ENCODE measurements around the gene PRND. TPM values are rescaled to one million over a fixed set of nuclear protein-coding genes. Genes with fewer than 3 reads are reported as not detected.
A peak's percentile ranks its signal among the peaks of the same experiment; 100 is the strongest.

PRND gene
- total and polyA plus RNA-seq, 8 donors = 15.4 to 25.7 (median 19.5) TPM; not detected in 2

DNA sequence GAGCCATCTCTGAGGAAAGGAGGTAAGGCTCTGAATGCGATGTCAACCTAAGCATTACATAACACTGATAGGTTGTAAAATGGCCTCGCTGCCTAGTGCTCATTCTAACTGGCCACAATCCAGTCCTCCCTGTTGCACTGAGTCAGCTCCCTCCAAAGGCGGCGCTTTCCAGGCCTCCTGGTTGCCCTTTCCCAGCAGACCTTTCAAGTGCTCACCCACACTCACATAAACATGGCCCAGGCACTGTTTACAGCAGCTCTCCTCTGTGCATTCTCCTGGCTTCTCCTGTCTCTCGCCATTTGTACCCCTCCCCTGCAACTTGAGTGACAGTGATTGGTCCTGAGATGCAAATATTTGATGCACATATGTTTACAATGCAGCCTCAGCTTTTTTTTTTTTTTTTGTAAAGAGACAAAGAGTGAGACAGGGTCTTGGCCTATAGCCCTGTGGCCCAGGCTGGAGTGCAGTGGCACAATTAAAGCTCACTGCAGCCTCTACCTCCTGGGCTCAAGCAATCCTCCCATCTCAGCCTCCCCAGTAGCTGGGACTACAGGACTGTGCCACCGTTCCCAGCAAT is 36.8 kb upstream of the PRND start:
- Histone ChIP-seq H3K9me3 (no peaks in the 10 kb centered on the region), H3K4me1 (peaks cover 9 to 32% of the 10 kb centered on the region in 2 donors), H3K27me3 (no peaks in the 10 kb centered on the region), H3K27ac (no peak overlapping the region), H3K36me3 (no peaks in the 10 kb centered on the region), H3K4me3 (no peak overlapping the region)
- DNase-seq = no peak
- intact Hi-C loops (cut with DNase I) = no loop called here
- no peak for ATAC-seq
- TF ChIP-seq, protein P1, sequence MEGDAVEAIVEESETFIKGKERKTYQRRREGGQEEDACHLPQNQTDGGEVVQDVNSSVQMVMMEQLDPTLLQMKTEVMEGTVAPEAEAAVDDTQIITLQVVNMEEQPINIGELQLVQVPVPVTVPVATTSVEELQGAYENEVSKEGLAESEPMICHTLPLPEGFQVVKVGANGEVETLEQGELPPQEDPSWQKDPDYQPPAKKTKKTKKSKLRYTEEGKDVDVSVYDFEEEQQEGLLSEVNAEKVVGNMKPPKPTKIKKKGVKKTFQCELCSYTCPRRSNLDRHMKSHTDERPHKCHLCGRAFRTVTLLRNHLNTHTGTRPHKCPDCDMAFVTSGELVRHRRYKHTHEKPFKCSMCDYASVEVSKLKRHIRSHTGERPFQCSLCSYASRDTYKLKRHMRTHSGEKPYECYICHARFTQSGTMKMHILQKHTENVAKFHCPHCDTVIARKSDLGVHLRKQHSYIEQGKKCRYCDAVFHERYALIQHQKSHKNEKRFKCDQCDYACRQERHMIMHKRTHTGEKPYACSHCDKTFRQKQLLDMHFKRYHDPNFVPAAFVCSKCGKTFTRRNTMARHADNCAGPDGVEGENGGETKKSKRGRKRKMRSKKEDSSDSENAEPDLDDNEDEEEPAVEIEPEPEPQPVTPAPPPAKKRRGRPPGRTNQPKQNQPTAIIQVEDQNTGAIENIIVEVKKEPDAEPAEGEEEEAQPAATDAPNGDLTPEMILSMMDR (IDR thresholded peaks at IDR 0.05) = no peak

DNA sequence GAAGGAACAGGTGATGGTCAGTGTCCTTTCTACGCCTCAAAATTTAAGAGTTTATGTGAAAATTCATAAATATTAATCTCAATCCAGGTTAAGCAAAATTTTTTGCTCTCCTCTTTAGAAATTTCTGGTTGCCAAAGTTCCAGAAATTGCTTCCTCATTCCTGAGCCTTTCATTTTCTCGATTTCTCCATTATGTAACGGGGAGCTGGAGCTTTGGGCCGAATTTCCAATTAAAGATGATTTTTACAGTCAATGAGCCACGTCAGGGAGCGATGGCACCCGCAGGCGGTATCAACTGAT is 35.8 kb upstream of the PRND start:
- DNase-seq = no peak
- intact Hi-C loops (cut with DNase I) = no loop called here
- Histone ChIP-seq H3K4me3 (peak overlapping the region; percentile 72 to 88), H3K27me3 (no peaks in the 10 kb centered on the region), H3K4me1 (peaks cover 9 to 36% of the 10 kb centered on the region in 2 donors), H3K9me3 (no peaks in the 10 kb centered on the region), H3K27ac (peak overlapping the region; percentile 92 to 93), H3K36me3 (no peaks in the 10 kb centered on the region)
- no peak for ATAC-seq
- TF ChIP-seq, protein P1 (IDR thresholded peaks at IDR 0.05) = no peak

DNA sequence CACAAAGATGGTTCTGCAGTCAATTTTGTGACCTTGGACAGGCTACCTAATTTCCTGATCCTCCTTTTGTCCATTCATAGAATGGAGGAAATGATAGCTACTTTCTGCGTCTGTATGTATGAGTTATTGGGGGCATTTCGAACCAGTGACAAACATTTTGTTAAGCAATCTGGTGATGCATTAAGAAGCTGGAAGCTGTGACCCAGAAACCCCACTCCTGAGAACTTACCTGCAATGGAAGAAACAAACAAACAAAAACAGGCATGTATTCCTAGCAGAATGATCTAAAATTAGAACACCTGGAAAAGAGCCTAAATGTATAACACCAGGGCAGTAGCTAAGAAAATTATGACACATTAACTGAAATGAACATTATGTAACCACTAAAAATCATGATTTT is 33.4 kb upstream of the PRND start:
- TF ChIP-seq, protein P1 (IDR thresholded peaks at IDR 0.05) = no peak
- no peak for DNase-seq
- intact Hi-C loops (cut with DNase I) = no loop called here

DNA sequence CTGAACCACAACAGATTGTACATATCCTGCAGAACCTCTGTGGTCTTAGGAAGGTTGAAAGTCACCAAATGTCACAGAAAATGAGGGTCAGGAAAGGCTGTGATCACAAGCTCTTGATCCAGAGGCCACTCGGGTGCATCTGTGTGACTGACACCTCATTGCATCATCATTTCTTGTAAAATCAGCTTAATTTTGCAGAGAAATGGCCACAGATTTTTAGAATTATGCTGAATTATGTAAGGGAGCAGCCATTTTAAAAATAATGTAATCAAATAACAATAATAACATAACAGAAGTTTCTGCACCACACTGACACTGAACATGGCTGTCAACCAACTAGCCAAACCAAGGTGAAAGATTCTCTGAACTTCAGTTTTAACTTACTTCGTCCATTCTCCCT is 32.5 kb upstream of the PRND start:
- TF ChIP-seq, protein P1 (IDR thresholded peaks at IDR 0.05) = no peak
- ATAC-seq (no peak), DNase-seq (no peak)
- H3K9me3 ChIP-seq = no peaks in the 10 kb centered on the region
- no peak overlapping the region for H3K27ac ChIP-seq
- peaks cover 0 to 5% of the 10 kb centered on the region in 2 donors for H3K36me3 ChIP-seq
- peaks cover 9 to 37% of the 10 kb centered on the region in 2 donors for H3K4me1 ChIP-seq
- H3K27me3 ChIP-seq = no peaks in the 10 kb centered on the region
- no peak overlapping the region for H3K4me3 ChIP-seq
- intact Hi-C loops (cut with DNase I) = no loop called here

More for the DNA sequence above, 33.4 kb upstream of the PRND start:
- ATAC-seq = no peak
- Histone ChIP-seq H3K4me1 (peaks cover 9 to 37% of the 10 kb centered on the region in 2 donors), H3K27ac (no peak overlapping the region), H3K36me3 (peaks cover 0 to 1% of the 10 kb centered on the region in 2 donors), H3K4me3 (no peak overlapping the region), H3K9me3 (no peaks in the 10 kb centered on the region), H3K27me3 (no peaks in the 10 kb centered on the region)

DNA sequence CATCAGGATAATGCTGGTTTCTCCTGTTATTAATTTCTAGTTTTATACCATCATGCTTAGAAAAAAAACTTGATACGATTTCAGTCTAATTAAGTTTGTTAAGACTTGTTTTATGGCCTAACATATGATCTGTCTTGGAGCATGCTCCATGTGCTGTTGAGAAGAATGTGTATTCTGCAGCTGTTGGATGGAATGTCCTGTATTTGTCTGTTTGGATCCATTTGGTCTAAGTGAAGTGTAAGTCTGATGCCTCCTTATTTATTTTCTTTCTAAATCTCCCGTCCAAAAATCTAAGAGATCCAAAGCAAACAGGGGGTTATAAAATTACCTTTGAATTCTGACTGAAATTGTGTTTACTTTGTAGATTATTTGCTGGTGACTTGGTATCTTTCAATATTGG is 30.0 kb upstream of the PRND start:
- TF ChIP-seq, protein P1 (IDR thresholded peaks at IDR 0.05) = no peak
- Histone ChIP-seq H3K36me3 (peaks cover 0 to 5% of the 10 kb centered on the region in 2 donors), H3K4me3 (no peak overlapping the region), H3K9me3 (no peaks in the 10 kb centered on the region), H3K4me1 (peaks cover 3 to 28% of the 10 kb centered on the region in 2 donors), H3K27me3 (no peaks in the 10 kb centered on the region), H3K27ac (no peak overlapping the region)
- intact Hi-C loops (cut with DNase I) = no loop called here
- DNase-seq (no peak), ATAC-seq (no peak)
